Measurements from ENCODE around the gene ADGRG7. TPM values are rescaled to one million over a fixed set of nuclear protein-coding genes. Genes with fewer than 3 reads are reported as not detected.

Gene ADGRG7
- total and polyA plus RNA-seq, 7 experiments from 2014 or later: not detected

DNA sequence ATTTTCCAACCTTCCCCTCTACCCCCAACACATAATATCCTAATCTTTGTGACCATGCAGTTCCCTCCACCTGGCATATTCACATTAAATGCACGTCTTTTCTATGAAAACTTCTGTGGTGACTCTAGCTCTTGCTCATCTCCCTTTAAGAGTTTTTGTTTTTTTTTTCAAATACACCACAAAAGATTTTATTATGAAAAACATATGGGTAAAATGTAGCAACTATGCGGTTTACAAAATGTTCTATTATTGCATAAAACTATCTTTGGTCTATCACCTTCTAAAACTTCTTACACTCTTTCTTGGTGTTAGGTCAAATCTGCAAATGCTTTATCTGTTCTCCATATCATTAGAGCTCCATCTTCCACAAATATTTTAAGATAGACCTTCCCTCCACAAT is 38.6 kb upstream of the ADGRG7 start:
- Histone ChIP-seq H3K27ac (ENCODE audit: low read depth, low read length) (no peak overlapping the region), H3K4me1 (ENCODE audit: control insufficient read depth in 2 of 2, insufficient read depth in 2 of 2, low read length in 2 of 2) (no peaks in the 10 kb centered on the region), H3K4me3 (ENCODE audit: low read length) (no peak overlapping the region), H3K27me3 (ENCODE audit: control insufficient read depth in 2 of 2, insufficient read depth in 2 of 2, low read length in 2 of 2) (no peaks in the 10 kb centered on the region), H3K9me3 (ENCODE audit: control insufficient read depth in 2 of 3, low read length in 3 of 3) (no peaks in the 10 kb centered on the region), H3K36me3 (ENCODE audit: control insufficient read depth in 2 of 3, insufficient read depth in 3 of 3, low read length in 3 of 3) (no peaks in the 10 kb centered on the region)
- Mint-ChIP-seq H3K9me3 (no peaks in the 10 kb centered on the region), H3K27ac (no peak overlapping the region), H3K4me3 (no peak overlapping the region), H3K36me3 (peaks cover 0 to 4% (median 0%) of the 10 kb centered on the region in 5 donors), H3K27me3 (peaks cover 0 to 12% (median 3%) of the 10 kb centered on the region in 5 donors), H3K4me1 (no peaks in the 10 kb centered on the region)
- intact Hi-C loops (cut with micrococcal nuclease): no loop called here
- ATAC-seq (no peak), DNase-seq (no peak)
- ChIA-PET CTCF (no interaction called here), POLR2A (no interaction called here)

GRCh38 chr3:100574536-100574935 is 34.9 kb upstream of the ADGRG7 start:
- CTCF ChIA-PET: interaction anchor here (0.7 kb wide), 1 partner anchor 743 kb away, joined by 3 read pairs; no protein-coding TSS in a partner anchor
- H3K27ac Mint-ChIP-seq: no peak overlapping the region
- H3K36me3 Mint-ChIP-seq: peaks cover 0 to 4% (median 0%) of the 10 kb centered on the region in 5 donors
- no peak overlapping the region for H3K4me3 Mint-ChIP-seq
- Histone ChIP-seq H3K27me3 (ENCODE audit: control insufficient read depth in 2 of 2, insufficient read depth in 2 of 2, low read length in 2 of 2) (no peaks in the 10 kb centered on the region), H3K4me3 (ENCODE audit: low read length) (no peak overlapping the region), H3K4me1 (ENCODE audit: control insufficient read depth in 2 of 2, insufficient read depth in 2 of 2, low read length in 2 of 2) (no peaks in the 10 kb centered on the region), H3K27ac (ENCODE audit: low read depth, low read length) (no peak overlapping the region), H3K36me3 (ENCODE audit: control insufficient read depth in 2 of 3, insufficient read depth in 3 of 3, low read length in 3 of 3) (no peaks in the 10 kb centered on the region), H3K9me3 (ENCODE audit: control insufficient read depth in 2 of 3, low read length in 3 of 3) (no peaks in the 10 kb centered on the region)
- ATAC-seq: no peak
- DNase-seq: no peak
- intact Hi-C loops (cut with micrococcal nuclease): no loop called here
- POLR2A ChIA-PET: no interaction called here
- peaks cover 0 to 12% (median 5%) of the 10 kb centered on the region in 5 donors for H3K27me3 Mint-ChIP-seq
- no peaks in the 10 kb centered on the region for H3K9me3 Mint-ChIP-seq
- H3K4me1 Mint-ChIP-seq: no peaks in the 10 kb centered on the region

DNA sequence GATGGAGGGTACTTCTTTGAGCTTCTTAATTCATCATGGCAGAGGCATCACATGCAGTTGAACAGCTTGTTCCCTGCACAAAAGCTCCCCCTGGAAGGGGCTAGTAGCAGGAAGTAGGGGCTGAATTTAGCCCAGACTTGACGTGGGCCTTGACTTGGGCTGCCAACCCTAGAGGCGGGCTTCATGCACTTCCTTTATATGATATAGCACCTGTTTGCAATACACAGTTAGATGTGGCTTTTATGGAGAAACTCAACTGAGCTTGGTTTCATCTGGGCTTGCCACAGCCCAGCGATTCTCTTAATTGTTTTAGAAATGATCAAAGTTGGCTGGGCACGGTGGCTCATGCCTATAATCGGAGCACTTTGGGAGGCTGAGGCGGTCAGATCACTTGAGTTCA is 33.7 kb upstream of the ADGRG7 start:
- Histone ChIP-seq H3K4me3 (ENCODE audit: low read length) (no peak overlapping the region), H3K27ac (ENCODE audit: low read depth, low read length) (no peak overlapping the region), H3K4me1 (ENCODE audit: control insufficient read depth in 2 of 2, insufficient read depth in 2 of 2, low read length in 2 of 2) (no peaks in the 10 kb centered on the region), H3K9me3 (ENCODE audit: control insufficient read depth in 2 of 3, low read length in 3 of 3) (no peaks in the 10 kb centered on the region), H3K27me3 (ENCODE audit: control insufficient read depth in 2 of 2, insufficient read depth in 2 of 2, low read length in 2 of 2) (no peaks in the 10 kb centered on the region), H3K36me3 (ENCODE audit: control insufficient read depth in 2 of 3, insufficient read depth in 3 of 3, low read length in 3 of 3) (no peaks in the 10 kb centered on the region)
- POLR2A ChIA-PET: no interaction called here
- no peak overlapping the region for H3K27ac Mint-ChIP-seq
- no peaks in the 10 kb centered on the region for H3K4me1 Mint-ChIP-seq
- H3K4me3 Mint-ChIP-seq: no peak overlapping the region
- H3K36me3 Mint-ChIP-seq: peaks cover 0 to 4% (median 0%) of the 10 kb centered on the region in 5 donors
- CTCF ChIA-PET: interaction anchor here (1.6 kb wide), 1 partner anchor 14 kb away, joined by 3 read pairs; no protein-coding TSS in a partner anchor
- H3K9me3 Mint-ChIP-seq: no peaks in the 10 kb centered on the region
- DNase-seq (no peak), ATAC-seq (no peak)
- intact Hi-C loops (cut with micrococcal nuclease): no loop called here
- peaks cover 0 to 12% (median 11%) of the 10 kb centered on the region in 5 donors for H3K27me3 Mint-ChIP-seq

DNA sequence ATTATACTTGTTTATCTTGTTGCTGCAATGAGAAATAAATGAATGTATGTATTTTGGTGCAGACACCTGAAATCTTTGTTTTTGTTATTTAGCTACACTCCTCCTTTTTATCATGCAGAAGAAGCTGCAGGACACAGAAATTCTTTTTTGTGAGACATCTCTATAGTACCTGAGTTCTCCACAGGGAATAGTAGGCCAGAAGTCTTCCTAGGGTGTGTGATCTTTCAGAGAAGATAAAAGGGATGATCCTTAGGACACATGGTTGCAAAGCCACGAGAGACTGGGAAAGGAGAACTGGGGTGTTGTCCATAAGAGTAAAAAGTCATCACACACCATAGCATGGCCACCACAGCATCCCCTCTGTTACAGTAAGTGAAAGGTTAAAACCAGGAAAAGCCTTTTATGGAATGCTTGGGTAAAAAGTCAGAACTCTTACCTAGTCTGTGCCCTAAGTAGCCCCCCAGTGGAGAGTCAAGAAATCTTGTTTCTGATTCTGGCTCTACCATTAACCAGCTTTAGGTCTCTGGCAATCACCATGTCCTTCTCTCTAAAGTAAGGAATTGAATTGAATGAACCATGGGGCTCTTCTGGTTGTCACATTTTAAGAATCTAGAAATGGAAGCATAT is 31.9 kb upstream of the ADGRG7 start:
- Histone ChIP-seq H3K36me3 (ENCODE audit: control insufficient read depth in 2 of 3, insufficient read depth in 3 of 3, low read length in 3 of 3) (no peaks in the 10 kb centered on the region), H3K4me3 (ENCODE audit: low read length) (no peak overlapping the region), H3K9me3 (ENCODE audit: control insufficient read depth in 2 of 3, low read length in 3 of 3) (no peaks in the 10 kb centered on the region), H3K27me3 (ENCODE audit: control insufficient read depth in 2 of 2, insufficient read depth in 2 of 2, low read length in 2 of 2) (no peaks in the 10 kb centered on the region), H3K4me1 (ENCODE audit: control insufficient read depth in 2 of 2, insufficient read depth in 2 of 2, low read length in 2 of 2) (no peaks in the 10 kb centered on the region), H3K27ac (ENCODE audit: low read depth, low read length) (no peak overlapping the region)
- DNase-seq (no peak), ATAC-seq (no peak)
- Mint-ChIP-seq H3K36me3 (peaks cover 0 to 4% (median 0%) of the 10 kb centered on the region in 5 donors), H3K27ac (no peak overlapping the region), H3K4me1 (no peaks in the 10 kb centered on the region), H3K9me3 (no peaks in the 10 kb centered on the region), H3K27me3 (peaks cover 0 to 18% (median 12%) of the 10 kb centered on the region in 5 donors), H3K4me3 (no peak overlapping the region)
- CTCF ChIA-PET: interaction anchor here (1.6 kb wide), 1 partner anchor 12 kb away, joined by 3 read pairs; no protein-coding TSS in a partner anchor
- intact Hi-C loops (cut with micrococcal nuclease): no loop called here
- POLR2A ChIA-PET: no interaction called here

- Mint-ChIP-seq H3K36me3 (peaks cover 0 to 4% (median 0%) of the 10 kb centered on the region in 5 donors), H3K4me3 (no peak overlapping the region), H3K4me1 (no peaks in the 10 kb centered on the region), H3K27me3 (peaks cover 0 to 21% (median 12%) of the 10 kb centered on the region in 5 donors), H3K9me3 (no peaks in the 10 kb centered on the region), H3K27ac (no peak overlapping the region)
- Histone ChIP-seq H3K27me3 (ENCODE audit: control insufficient read depth in 2 of 2, insufficient read depth in 2 of 2, low read length in 2 of 2) (no peaks in the 10 kb centered on the region), H3K27ac (ENCODE audit: low read depth, low read length) (no peak overlapping the region), H3K4me3 (ENCODE audit: low read length) (no peak overlapping the region), H3K4me1 (ENCODE audit: control insufficient read depth in 2 of 2, insufficient read depth in 2 of 2, low read length in 2 of 2) (no peaks in the 10 kb centered on the region), H3K36me3 (ENCODE audit: control insufficient read depth in 2 of 3, insufficient read depth in 3 of 3, low read length in 3 of 3) (no peaks in the 10 kb centered on the region), H3K9me3 (ENCODE audit: control insufficient read depth in 2 of 3, low read length in 3 of 3) (no peaks in the 10 kb centered on the region)
- intact Hi-C loops (cut with micrococcal nuclease): no loop called here
- ATAC-seq (no peak), DNase-seq (no peak)
- ChIA-PET POLR2A (no interaction called here), CTCF (no interaction called here)
Measured at GRCh38 chr3:100578646-100579045, 30.8 kb upstream of the ADGRG7 start.

- no peak overlapping the region for H3K4me3 ChIP-seq (ENCODE audit: low read length)
- H3K27ac ChIP-seq (ENCODE audit: low read depth, low read length): no peak overlapping the region
- H3K9me3 ChIP-seq (ENCODE audit: control insufficient read depth in 2 of 3, low read length in 3 of 3): no peaks in the 10 kb centered on the region
- intact Hi-C loops (cut with micrococcal nuclease): no loop called here
- Mint-ChIP-seq H3K27me3 (peaks cover 0 to 26% (median 5%) of the 10 kb centered on the region in 5 donors), H3K9me3 (no peaks in the 10 kb centered on the region), H3K36me3 (no peaks in the 10 kb centered on the region), H3K4me1 (no peaks in the 10 kb centered on the region), H3K4me3 (no peak overlapping the region), H3K27ac (no peak overlapping the region)
- ChIA-PET POLR2A (no interaction called here), CTCF (interaction anchor here (1.2 kb wide), 1 partner anchor 10 kb away, joined by 6 read pairs; no protein-coding TSS in a partner anchor)
- no peak for ATAC-seq
- DNase-seq: no peak
- no peaks in the 10 kb centered on the region for H3K36me3 ChIP-seq (ENCODE audit: control insufficient read depth in 2 of 3, insufficient read depth in 3 of 3, low read length in 3 of 3)
- H3K4me1 ChIP-seq (ENCODE audit: control insufficient read depth in 2 of 2, insufficient read depth in 2 of 2, low read length in 2 of 2): no peaks in the 10 kb centered on the region
- no peaks in the 10 kb centered on the region for H3K27me3 ChIP-seq (ENCODE audit: control insufficient read depth in 2 of 2, insufficient read depth in 2 of 2, low read length in 2 of 2)
Measured at GRCh38 chr3:100580147-100580546, 29.3 kb upstream of the ADGRG7 start.

DNA sequence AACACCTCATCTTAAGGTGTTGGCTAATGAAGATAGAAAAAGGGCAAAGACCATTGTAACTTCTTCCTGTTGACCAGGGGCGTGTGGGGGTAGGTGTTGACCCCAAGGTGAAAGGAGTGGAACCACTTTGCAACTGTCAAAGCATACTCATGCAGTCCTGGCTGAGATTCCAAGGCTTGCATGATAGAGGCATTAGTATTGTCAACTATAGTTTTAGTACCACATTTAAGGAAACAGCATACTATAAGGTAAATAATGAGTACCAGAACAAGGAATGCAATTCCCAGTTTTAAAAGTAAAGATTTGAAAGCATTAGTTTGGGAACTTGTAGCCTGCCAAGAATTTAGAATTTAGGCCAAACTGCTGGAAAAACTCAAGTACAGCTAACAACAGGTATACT is 27.8 kb upstream of the ADGRG7 start:
- Mint-ChIP-seq H3K4me1 (no peaks in the 10 kb centered on the region), H3K4me3 (no peak overlapping the region), H3K27ac (no peak overlapping the region), H3K9me3 (no peaks in the 10 kb centered on the region), H3K36me3 (no peaks in the 10 kb centered on the region), H3K27me3 (peaks cover 0 to 26% (median 5%) of the 10 kb centered on the region in 5 donors)
- ATAC-seq: no peak
- Histone ChIP-seq H3K4me3 (ENCODE audit: low read length) (no peak overlapping the region), H3K27me3 (ENCODE audit: control insufficient read depth in 2 of 2, insufficient read depth in 2 of 2, low read length in 2 of 2) (no peaks in the 10 kb centered on the region), H3K4me1 (ENCODE audit: control insufficient read depth in 2 of 2, insufficient read depth in 2 of 2, low read length in 2 of 2) (no peaks in the 10 kb centered on the region), H3K27ac (ENCODE audit: low read depth, low read length) (no peak overlapping the region), H3K9me3 (ENCODE audit: control insufficient read depth in 2 of 3, low read length in 3 of 3) (no peaks in the 10 kb centered on the region), H3K36me3 (ENCODE audit: control insufficient read depth in 2 of 3, insufficient read depth in 3 of 3, low read length in 3 of 3) (no peaks in the 10 kb centered on the region)
- intact Hi-C loops (cut with micrococcal nuclease): no loop called here
- no peak for DNase-seq
- CTCF ChIA-PET: no interaction called here
- POLR2A ChIA-PET: no interaction called here
